ENCODE data around the gene MSTN.
"Not testable (repeated sequence)": the region's sequence is repeated elsewhere in the genome, so short reads cannot be mapped to it uniquely, and the experiment has no call there.

MSTN gene

GRCh38 chr2:190069936-190070696 lies 7.6 kb upstream of the MSTN start:
- in situ Hi-C loops (cut with HindIII; ENCODE audit: low pct_ligation_motif_present, low pct_unique_long_range_greater_than_20kb, low sequenced_read_pairs) = loop anchor here (25.0 kb wide), 1 partner anchor 283 kb away; the partner anchor contains the start of genes ORMDL1 and PMS1
- peak; percentile 84 for DNase-seq

DNA sequence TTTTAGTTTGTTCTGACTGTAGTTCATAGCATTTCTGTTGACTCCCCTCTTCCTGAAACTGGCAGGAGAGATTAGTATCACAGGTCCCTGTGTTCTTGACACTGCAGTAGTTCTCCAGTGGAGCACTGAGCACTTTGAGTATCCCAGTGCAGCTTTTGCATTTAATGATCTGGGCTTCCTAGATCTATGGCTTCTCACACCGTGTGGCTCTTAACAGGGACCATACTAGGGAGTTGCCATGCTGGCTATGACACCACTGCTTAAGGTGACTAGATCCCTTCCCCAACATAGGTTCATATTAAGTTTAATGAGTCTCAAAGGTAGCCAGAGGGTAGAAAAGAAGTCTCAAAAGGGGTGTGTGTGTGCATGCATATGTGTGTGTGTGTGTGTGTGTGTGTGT lies 6.2 kb upstream of the MSTN start:
- in situ Hi-C loops (cut with HindIII; ENCODE audit: low pct_ligation_motif_present, low pct_unique_long_range_greater_than_20kb, low sequenced_read_pairs) = loop anchor here (25.0 kb wide), 1 partner anchor 281 kb away; the partner anchor contains the start of genes ORMDL1 and PMS1
- DNase-seq = no peak

DNA sequence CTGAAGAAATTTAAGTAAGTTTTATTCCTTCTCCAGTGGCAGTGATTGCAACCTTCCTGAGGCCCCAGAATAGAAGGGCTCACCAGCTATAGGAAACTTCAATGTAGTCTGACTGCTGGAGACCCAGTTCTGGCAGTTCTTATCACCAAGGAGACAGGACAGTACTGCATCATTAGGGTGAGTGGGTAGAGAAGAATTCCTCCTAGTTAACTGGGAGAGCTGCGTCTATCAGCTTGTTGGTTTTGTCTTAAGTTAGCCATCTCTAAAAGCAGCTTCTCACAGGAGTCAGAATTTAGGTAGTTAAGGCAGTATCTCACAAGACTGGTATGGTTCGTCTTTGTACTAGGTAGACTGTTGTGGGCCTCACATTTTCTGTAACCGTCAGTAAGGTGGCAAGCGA lies 3.3 kb upstream of the MSTN start:
- in situ Hi-C loops (cut with HindIII; ENCODE audit: low pct_ligation_motif_present, low pct_unique_long_range_greater_than_20kb, low sequenced_read_pairs) = loop anchor here (25.0 kb wide), 1 partner anchor 279 kb away; the partner anchor contains the start of genes ORMDL1 and PMS1
- no peak for DNase-seq

DNA sequence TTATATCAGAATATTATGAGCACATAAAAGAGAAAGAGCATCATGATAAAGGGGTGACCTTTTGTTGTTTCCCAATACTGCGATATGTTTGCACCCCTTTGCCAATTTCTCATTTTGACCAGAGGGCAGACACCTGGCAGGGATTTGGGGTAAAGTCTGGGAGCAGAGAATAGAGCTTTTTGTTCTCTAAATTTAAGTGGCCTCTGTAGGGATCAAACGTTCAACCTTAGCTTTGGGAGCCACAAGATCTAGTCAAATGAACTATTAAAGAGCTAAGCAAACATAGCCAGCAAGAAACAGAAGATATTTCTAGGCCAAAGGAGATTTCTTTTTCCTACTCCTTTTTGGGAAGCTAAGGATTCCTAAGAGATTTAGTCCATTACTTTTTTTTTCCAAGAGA lies 1.1 kb upstream of the MSTN start:
- no peak for DNase-seq
- in situ Hi-C loops (cut with HindIII; ENCODE audit: low pct_ligation_motif_present, low pct_unique_long_range_greater_than_20kb, low sequenced_read_pairs) = loop anchor here (25.0 kb wide), 1 partner anchor 276 kb away; the partner anchor contains the start of genes ORMDL1 and PMS1

GRCh38 chr2:190062053-190062452 lies 476 bp downstream of the MSTN start:
- in situ Hi-C loops (cut with HindIII; ENCODE audit: low pct_ligation_motif_present, low pct_unique_long_range_greater_than_20kb, low sequenced_read_pairs) = loop anchor here (25.0 kb wide), 1 partner anchor 275 kb away; the partner anchor contains the start of genes ORMDL1 and PMS1
- no peak for DNase-seq

GRCh38 chr2:190060626-190061025 lies 1.9 kb downstream of the MSTN start:
- in situ Hi-C loops (cut with HindIII; ENCODE audit: low pct_ligation_motif_present, low pct_unique_long_range_greater_than_20kb, low sequenced_read_pairs) = loop anchor here (25.0 kb wide), 1 partner anchor 273 kb away; the partner anchor contains the start of genes ORMDL1 and PMS1
- DNase-seq = no peak

- in situ Hi-C loops (cut with HindIII; ENCODE audit: low pct_ligation_motif_present, low pct_unique_long_range_greater_than_20kb, low sequenced_read_pairs) = loop anchor here (25.0 kb wide), 1 partner anchor 273 kb away; the partner anchor contains the start of genes ORMDL1 and PMS1
- DNase-seq = no peak
These were observed 2.5 kb downstream of the MSTN start for GRCh38 chr2:190060019-190060418.

DNA sequence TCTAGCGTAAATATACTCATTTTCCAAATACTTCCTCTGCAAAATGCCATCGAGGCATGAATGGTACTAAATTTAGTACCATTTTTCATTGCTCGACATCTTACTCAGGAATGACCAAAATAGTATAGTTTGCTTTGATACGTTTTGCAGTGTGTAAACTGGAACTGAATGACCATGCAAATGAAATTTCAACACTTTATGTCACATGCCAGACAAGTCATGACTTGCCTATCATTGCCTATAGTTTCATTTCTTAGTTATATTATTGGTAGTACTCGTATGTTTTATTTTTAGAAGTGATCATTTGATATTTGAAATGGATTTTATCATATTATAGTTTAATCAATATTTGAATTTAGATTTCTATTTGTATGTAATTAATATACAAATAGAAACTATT lies 9.1 kb downstream of the MSTN start:
- in situ Hi-C loops (cut with HindIII; ENCODE audit: low pct_ligation_motif_present, low pct_unique_long_range_greater_than_20kb, low sequenced_read_pairs) = loop anchor here (25.0 kb wide), 1 partner anchor 266 kb away; the partner anchor contains the start of genes ORMDL1 and PMS1
- no peak for DNase-seq

DNA sequence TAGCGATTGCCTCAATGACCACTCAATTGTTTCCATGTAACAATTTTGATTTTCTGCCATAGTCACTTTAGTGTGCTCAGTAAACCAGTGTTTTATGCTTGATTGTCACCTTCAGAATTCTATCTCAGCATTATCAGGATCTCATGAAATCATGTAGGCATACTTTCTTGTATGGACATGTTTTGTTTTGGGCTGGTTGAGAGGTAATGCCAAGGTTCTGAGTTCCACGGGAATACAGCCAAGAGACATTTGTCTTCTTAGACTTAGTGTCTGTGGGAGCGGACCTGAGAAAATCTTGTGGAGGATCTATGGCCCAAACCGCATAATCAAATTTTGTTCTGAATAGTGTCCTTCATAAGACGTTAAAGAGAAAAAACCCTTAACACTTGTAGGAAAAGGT lies 10.2 kb downstream of the MSTN start:
- in situ Hi-C loops (cut with HindIII; ENCODE audit: low pct_ligation_motif_present, low pct_unique_long_range_greater_than_20kb, low sequenced_read_pairs) = loop anchor here (25.0 kb wide), 1 partner anchor 265 kb away; the partner anchor contains the start of genes ORMDL1 and PMS1
- DNase-seq = no peak

DNA sequence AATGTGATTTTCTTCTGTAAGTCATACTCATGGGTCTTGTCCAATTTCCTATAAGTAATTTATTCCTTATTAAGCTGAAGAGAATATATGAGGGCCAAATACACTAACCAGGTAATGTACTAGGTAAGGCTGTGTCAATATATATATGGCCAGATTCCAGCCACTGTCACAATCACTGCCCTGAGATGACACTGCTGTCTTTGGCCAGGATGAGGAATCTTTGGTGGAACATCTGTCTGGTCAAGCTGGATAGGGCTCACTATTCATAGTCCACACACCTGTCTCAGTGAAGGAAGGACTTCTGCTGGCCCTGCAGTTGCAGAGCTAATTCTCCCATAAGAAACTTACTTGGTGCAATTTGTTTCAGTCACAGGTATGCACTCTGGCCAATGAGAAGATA lies 11.3 kb downstream of the MSTN start:
- no peak for DNase-seq
- in situ Hi-C loops (cut with HindIII; ENCODE audit: low pct_ligation_motif_present, low pct_unique_long_range_greater_than_20kb, low sequenced_read_pairs) = loop anchor here (25.0 kb wide), 1 partner anchor 264 kb away; the partner anchor contains the start of genes ORMDL1 and PMS1

- no peak for DNase-seq
These were observed 12.5 kb downstream of the MSTN start for GRCh38 chr2:190050001-190050400.

GRCh38 chr2:190044866-190045265 lies 17.7 kb downstream of the MSTN start:
- in situ Hi-C loops (cut with HindIII; ENCODE audit: low pct_ligation_motif_present, low pct_unique_long_range_greater_than_20kb, low sequenced_read_pairs) = no loop called here

More at GRCh38 chr2:190050001-190050400, 12.5 kb downstream of the MSTN start:
- in situ Hi-C loops (cut with HindIII; ENCODE audit: low pct_ligation_motif_present, low pct_unique_long_range_greater_than_20kb, low sequenced_read_pairs) = loop anchor here (25.0 kb wide), 1 partner anchor 263 kb away; the partner anchor contains the start of genes ORMDL1 and PMS1

DNA sequence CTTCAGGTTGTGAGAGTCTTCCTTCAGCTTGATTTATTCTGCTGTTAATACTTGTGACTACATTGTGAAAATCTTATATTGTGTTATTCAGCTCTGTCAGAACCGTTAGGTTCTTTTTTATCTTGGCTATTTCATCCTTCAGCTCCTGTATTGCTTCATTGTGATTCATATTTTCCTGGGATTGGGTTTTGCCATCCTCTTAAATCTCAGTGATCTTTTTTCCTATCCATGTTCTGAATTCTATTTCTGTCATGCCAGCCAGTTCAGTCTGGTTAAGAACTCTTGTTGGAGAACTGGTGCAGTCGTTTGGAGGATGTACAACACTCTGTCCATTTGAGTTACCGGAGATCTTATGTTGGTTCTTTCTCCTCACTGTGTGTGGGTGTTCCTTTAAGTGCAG lies 19.1 kb downstream of the MSTN start:
- in situ Hi-C loops (cut with HindIII; ENCODE audit: low pct_ligation_motif_present, low pct_unique_long_range_greater_than_20kb, low sequenced_read_pairs) = no loop called here

More at GRCh38 chr2:190044866-190045265, 17.7 kb downstream of the MSTN start:
- no peak for DNase-seq

GRCh38 chr2:190036071-190036470 lies 26.5 kb downstream of the MSTN start:
- no peak for DNase-seq
- in situ Hi-C loops (cut with HindIII; ENCODE audit: low pct_ligation_motif_present, low pct_unique_long_range_greater_than_20kb, low sequenced_read_pairs) = no loop called here

More for the DNA sequence above, 19.1 kb downstream of the MSTN start:
- no peak for DNase-seq

- in situ Hi-C loops (cut with HindIII; ENCODE audit: low pct_ligation_motif_present, low pct_unique_long_range_greater_than_20kb, low sequenced_read_pairs); DNase-seq: not testable (repeated sequence)
These were observed 28.1 kb downstream of the MSTN start for GRCh38 chr2:190034417-190034816.

GRCh38 chr2:190031969-190032618 lies 30.4 kb downstream of the MSTN start:
- in situ Hi-C loops (cut with HindIII; ENCODE audit: low pct_ligation_motif_present, low pct_unique_long_range_greater_than_20kb, low sequenced_read_pairs) = no loop called here
- no peak for DNase-seq

DNA sequence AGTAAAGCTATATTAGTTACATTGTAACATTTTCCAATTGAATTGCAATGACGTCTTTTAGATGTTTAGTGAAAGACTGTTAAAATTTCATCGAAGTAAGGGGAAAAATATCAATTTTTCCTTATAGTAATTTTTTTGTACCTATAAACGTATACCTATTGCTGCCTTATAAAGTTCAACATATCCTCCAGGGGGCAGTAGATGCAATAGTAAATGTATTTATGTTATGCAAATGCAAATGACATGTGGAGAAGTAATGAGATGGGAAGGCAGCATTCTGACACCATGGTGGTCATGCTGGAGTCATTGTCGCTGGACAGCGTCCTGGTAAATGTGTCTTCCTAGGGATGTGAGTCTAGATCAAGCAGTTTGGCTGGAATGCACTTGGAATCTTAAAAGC lies 38.7 kb downstream of the MSTN start:
- in situ Hi-C loops (cut with HindIII; ENCODE audit: low pct_ligation_motif_present, low pct_unique_long_range_greater_than_20kb, low sequenced_read_pairs) = no loop called here
- DNase-seq = peak; percentile 62

DNA sequence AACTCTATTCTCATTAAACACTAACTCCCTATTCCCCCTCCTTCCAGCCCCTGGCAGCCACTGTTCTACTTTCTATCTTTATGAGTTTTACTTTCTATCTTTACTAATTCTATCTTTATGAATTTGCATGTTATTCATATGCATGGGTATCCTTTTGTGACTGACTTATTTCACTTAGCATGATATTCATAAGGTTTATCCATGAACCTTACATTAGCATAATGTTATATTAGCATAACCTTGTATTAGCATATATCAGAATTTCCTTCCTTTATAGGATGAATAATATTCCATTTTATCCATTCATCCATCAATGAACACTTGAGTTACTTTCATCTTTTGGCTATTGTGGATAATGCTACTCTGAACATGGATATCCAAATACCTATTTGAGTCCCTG lies 41.8 kb downstream of the MSTN start:
- DNase-seq = no peak
- in situ Hi-C loops (cut with HindIII; ENCODE audit: low pct_ligation_motif_present, low pct_unique_long_range_greater_than_20kb, low sequenced_read_pairs) = no loop called here

GRCh38 chr2:190017837-190018236 lies 44.7 kb downstream of the MSTN start:
- DNase-seq = no peak
- in situ Hi-C loops (cut with HindIII; ENCODE audit: low pct_ligation_motif_present, low pct_unique_long_range_greater_than_20kb, low sequenced_read_pairs) = no loop called here

All from ACHN (cell line).